Kidney epithelial cell (primary cell): ENCODE measurements around the gene PDCD6IP. TPM values are rescaled to one million over a fixed set of nuclear protein-coding genes. Genes with fewer than 3 reads are reported as not detected.

Experiments
- DNase-seq: peaks from one replicate; pipeline ENCODE4 v3.0.0-alpha.2; 2010; ENCODE audit warnings: low read depth
- H3K27me3 ChIP-seq: 2 replicates; pipeline ENCODE4 v1.6.0; 2011; ENCODE audit warnings: low read length; ENCODE audit not compliant: control insufficient read depth, insufficient read depth
- H3K36me3 ChIP-seq: 2 replicates; pipeline ENCODE4 v1.5.1; 2011; ENCODE audit warnings: low read length; ENCODE audit not compliant: control insufficient read depth, insufficient read depth
- H3K4me3 ChIP-seq: 2 replicates; pipeline ENCODE4 v1.5.1; 2011; ENCODE audit warnings: low read depth, mild to moderate bottlenecking, control low read depth, low read length
- total RNA-seq: library from RNA; depleted of rRNA; stranded (reverse); fragments of >200 nt; gene quantifications from 2 replicates; pipeline ENCODE4 v1.2.3, GENCODE V29; 2015
- TF ChIP-seq, protein P1 (sequence below): IDR thresholded peaks from 2 replicates; pipeline ENCODE4 v1.5.1; 2011; ENCODE audit warnings: mild to moderate bottlenecking, moderate library complexity, low read length, control low read depth, inconsistent platforms; ENCODE audit not compliant: insufficient read depth, poor library complexity, severe bottlenecking

PDCD6IP gene
- total RNA-seq, 1 donor from 2014 or later = 114 TPM

DNA sequence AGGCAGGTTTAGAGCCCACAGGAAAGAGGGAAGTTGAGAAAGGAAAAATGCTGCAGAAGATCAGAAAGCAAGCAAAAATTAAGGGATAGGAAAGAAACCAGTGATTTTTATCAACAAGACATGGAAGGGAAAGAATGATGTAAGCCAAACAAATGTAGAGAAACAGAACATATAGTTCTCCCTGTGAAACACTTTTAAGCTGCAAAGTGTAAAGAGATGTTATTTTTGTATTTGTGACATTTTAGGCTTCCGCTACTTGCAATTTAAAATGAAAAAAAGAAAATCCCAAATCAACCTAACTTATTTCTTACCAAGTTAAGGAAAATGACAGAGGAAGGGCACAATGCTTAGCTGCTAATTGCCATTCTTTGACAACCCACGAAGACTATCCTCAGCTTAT is 111.6 kb downstream of the PDCD6IP start:
- Histone ChIP-seq H3K27me3 (no peaks in the 10 kb centered on the region), H3K36me3 (no peaks in the 10 kb centered on the region), H3K4me3 (no peak overlapping the region)
- DNase-seq = no peak
- TF ChIP-seq, protein P1, sequence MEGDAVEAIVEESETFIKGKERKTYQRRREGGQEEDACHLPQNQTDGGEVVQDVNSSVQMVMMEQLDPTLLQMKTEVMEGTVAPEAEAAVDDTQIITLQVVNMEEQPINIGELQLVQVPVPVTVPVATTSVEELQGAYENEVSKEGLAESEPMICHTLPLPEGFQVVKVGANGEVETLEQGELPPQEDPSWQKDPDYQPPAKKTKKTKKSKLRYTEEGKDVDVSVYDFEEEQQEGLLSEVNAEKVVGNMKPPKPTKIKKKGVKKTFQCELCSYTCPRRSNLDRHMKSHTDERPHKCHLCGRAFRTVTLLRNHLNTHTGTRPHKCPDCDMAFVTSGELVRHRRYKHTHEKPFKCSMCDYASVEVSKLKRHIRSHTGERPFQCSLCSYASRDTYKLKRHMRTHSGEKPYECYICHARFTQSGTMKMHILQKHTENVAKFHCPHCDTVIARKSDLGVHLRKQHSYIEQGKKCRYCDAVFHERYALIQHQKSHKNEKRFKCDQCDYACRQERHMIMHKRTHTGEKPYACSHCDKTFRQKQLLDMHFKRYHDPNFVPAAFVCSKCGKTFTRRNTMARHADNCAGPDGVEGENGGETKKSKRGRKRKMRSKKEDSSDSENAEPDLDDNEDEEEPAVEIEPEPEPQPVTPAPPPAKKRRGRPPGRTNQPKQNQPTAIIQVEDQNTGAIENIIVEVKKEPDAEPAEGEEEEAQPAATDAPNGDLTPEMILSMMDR = no peak

DNA sequence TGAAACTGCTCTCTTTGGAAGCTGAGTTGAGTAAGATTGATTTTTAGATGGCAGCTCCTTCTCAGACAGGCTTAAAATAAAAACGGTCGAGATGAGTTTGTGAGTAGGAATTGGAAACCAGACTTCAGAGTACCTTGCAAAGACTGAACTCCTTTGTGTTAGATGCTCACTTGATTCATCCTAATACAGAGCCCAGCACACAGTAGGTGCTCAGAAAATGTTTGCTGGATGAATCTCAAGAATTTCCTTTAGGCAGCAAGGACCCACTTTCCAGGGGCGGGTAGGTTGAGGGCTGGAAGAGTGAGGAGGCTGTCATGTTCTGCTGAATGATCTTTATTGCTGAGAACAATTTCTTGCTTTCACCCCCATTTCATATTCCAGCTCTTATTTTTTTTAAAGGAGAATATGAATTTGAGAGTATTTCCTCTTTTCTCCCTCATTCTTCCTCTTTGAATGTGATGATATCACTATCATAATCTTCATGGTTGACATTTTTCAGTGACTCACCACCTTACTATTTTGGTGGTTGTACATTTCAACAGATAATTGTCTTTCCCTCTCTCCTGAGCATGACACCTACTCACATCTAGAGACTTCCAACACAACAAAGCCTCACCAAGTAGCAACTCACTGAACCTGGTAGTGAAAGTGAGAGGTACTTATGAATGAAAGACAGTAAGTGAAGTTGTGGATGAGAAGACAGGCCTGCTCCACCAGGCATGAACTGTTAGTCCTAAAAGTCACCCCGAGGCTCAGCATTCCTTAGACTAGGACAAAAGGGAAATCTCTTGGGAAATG is 113.3 kb downstream of the PDCD6IP start:
- no peak for DNase-seq
- TF ChIP-seq, protein P1 = no peak
- Histone ChIP-seq H3K36me3 (no peaks in the 10 kb centered on the region), H3K27me3 (no peaks in the 10 kb centered on the region), H3K4me3 (no peak overlapping the region)

DNA sequence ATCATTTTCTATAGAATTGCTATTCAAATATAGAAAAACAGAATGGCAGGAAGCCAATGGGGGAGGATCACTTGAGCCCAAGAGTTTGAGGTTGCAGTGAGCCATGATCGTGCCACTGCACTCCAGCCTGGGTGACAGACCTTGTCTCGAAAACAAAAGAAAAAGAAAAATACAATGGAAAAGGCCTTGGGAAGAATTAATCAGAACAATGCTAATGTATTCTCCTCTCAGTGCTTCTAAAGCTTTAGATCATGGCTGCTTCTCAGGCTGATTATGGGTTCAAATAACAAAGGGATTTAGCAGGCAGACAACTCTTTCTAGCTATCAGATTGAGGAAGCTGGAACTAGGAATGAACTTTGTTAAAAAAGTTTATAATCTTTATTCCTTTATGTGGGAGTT is 115.8 kb downstream of the PDCD6IP start:
- Histone ChIP-seq H3K27me3 (no peaks in the 10 kb centered on the region), H3K4me3 (no peak overlapping the region), H3K36me3 (no peaks in the 10 kb centered on the region)
- DNase-seq = no peak
- TF ChIP-seq, protein P1 = no peak

DNA sequence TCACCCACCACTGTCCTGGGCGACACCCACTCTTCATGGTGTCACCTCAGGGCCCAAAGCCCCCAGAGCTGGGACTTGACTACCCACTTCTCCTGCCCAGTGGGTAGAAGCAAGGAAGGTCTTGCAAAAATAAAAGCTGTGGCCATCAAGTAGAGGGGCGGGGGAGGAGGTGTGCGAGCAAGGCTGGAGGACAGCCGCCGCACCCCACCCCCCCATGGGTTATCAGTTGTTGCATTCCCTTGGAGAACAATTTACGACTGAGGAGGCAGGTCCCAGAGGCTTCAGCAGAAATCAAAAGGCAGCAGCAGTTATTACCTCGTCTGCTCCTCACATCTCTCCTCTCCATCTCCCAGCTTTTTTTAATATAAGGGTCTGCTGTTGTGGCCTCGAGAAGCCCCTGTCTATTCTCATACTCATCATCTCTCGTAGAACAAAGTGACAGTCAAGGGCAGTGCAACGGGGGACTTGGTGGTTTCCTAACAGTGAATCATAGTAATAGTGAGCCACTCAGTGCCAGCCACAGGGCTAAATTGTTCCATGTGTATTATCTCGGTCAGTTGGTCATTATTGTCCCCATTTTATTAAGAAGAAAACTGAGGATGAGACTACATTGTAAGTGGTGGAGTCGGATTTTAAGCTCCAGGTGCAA is 116.4 kb downstream of the PDCD6IP start:
- no peak overlapping the region for H3K4me3 ChIP-seq
- no peaks in the 10 kb centered on the region for H3K36me3 ChIP-seq
- TF ChIP-seq, protein P1 = no peak
- no peaks in the 10 kb centered on the region for H3K27me3 ChIP-seq
- DNase-seq = no peak

DNA sequence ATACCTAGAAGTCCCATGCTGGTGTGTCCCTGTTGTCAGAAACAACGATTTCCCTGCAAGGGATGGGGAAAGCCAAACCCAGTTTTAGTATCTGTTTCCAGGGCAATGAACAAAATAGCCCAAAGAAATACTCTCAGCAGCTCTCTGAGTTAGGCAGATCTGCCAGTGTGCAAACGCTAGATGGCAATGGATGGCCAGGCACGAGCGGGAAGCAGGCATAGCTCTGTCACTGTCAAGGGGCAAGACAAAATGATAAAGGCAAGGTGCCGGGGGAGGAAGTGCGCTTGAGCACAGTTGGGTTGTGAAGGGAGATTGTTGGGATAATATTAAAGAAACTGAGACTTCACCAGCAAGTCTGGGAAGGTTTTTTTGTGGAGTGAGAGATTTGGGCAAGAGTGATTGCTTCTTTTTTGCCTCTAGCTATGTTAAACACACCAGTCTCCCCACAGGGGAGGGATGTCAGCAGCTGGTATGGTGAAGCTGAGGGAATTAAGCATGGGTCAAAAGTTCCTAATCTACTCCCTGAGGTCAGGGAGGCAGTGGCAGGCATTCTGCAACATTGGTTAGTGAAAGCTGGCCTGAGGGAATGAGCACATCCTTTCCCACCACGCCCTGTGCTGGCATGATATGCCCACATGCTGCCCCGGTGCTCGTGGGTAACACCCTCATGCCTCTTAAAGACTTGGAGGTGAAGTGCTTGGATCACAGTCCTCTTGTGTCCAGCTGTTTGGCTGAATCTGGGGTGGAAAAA is 117.5 kb downstream of the PDCD6IP start:
- Histone ChIP-seq H3K36me3 (no peaks in the 10 kb centered on the region), H3K4me3 (no peak overlapping the region), H3K27me3 (no peaks in the 10 kb centered on the region)
- TF ChIP-seq, protein P1 = peak; percentile 43
- no peak for DNase-seq
